Aorta (tissue), 5 donors: ENCODE measurements around the gene CAVIN1. TPM values are rescaled to one million over a fixed set of nuclear protein-coding genes. Genes with fewer than 3 reads are reported as not detected.
A peak's percentile ranks its signal among the peaks of the same experiment; 100 is the strongest.
"Not testable (repeated sequence)": the region's sequence is repeated elsewhere in the genome, so short reads cannot be mapped to it uniquely, and the experiment has no call there.

ENCODE experiments used
- ATAC-seq: fragments of 200-7000 bp; cut with Tn5 transposase; one replicate; pipeline ENCODE4 v1.9.1; 2022; ENCODE audit warnings: moderate library complexity; ENCODE audit not compliant: low FRiP score
- DNase-seq, 2 donors: peaks; one replicate each; pipeline ENCODE4 v3.0.0-alpha.2; 2020
- H3K27ac ChIP-seq, 2 donors: one replicate each; pipeline ENCODE4 v1.5.1; 2013; ENCODE audit warnings: low read length in 2 of 2, mild to moderate bottlenecking in 2 of 2, moderate library complexity in 2 of 2, control low read depth in 1 of 2, inconsistent platforms in 1 of 2, low read depth in 1 of 2
- H3K27me3 ChIP-seq, 2 donors: one replicate each; pipeline ENCODE4 v1.6.1; 2013; ENCODE audit warnings: control low read depth in 1 of 2, low read length in 1 of 2, mild to moderate bottlenecking in 1 of 2, moderate library complexity in 1 of 2; ENCODE audit not compliant: insufficient read depth in 2 of 2, control insufficient read depth in 1 of 2
- H3K36me3 ChIP-seq, 2 donors: one replicate each; pipeline ENCODE4 v1.6.1; 2013; ENCODE audit warnings: control low read depth in 1 of 2, low read length in 1 of 2, mild to moderate bottlenecking in 1 of 2; ENCODE audit not compliant: insufficient read depth in 2 of 2, control insufficient read depth in 1 of 2
- H3K4me1 ChIP-seq, 2 donors: one replicate each; pipeline ENCODE4 v1.6.1; 2013; ENCODE audit warnings: low read length in 2 of 2, control low read depth in 1 of 2, mild to moderate bottlenecking in 1 of 2, moderate library complexity in 1 of 2; ENCODE audit not compliant: insufficient read depth in 2 of 2, control insufficient read depth in 1 of 2
- H3K4me3 ChIP-seq, 2 donors: one replicate each; pipeline ENCODE4 v1.5.1; 2013; ENCODE audit warnings: low read length in 2 of 2, control low read depth in 1 of 2, mild to moderate bottlenecking in 1 of 2
- H3K9me3 ChIP-seq: one replicate; pipeline ENCODE4 v1.6.1; 2013; ENCODE audit warnings: mild to moderate bottlenecking, low read length; ENCODE audit not compliant: control insufficient read depth
- WGBS, 2 donors: extraction: QIAGEN DNeasy Blood & Tissue Kit; methylation state at CpG; one replicate each; pipeline ENCODE4 v1.1.7; 2013; 5-methylcytosine and 5-hydroxymethylcytosine counted together
- intact Hi-C, 2 donors: fragments of 100-400 bp; cut with DNase I; formaldehyde crosslinking; loops; one replicate each; pipeline versions ENCODE4 v1.14.2 to v1.15.0; 2022
- polyA plus RNA-seq, 2 donors: library from polyadenylated mRNA; stranded (reverse); fragments of 200-250 nt; gene quantifications; one replicate each; pipeline ENCODE4 v1.2.3, GENCODE V29; 2013
- total RNA-seq, 2 donors: library from RNA; stranded (reverse); fragmentation: NEBNext Ultra II Directional; extraction: Animal tissue kit (Norgen Biotek cat#: 25700); gene quantifications; one replicate each; pipeline ENCODE4 v1.2.1, GENCODE V29; 2021
- donor health status: healthy with polysubstance abuse.
- donor health status: Bipolar disorder and iron deficiency.
- donor health status: DM: no; HTN: no; CAD: no.
- donor health status: DM: no; HTN: no; CAD: no.
- donor health status: DM: yes; HTN: yes; CAD: no.

Gene CAVIN1
- total and polyA plus RNA-seq, 4 donors, result 350 to 643 (median 495) TPM

DNA sequence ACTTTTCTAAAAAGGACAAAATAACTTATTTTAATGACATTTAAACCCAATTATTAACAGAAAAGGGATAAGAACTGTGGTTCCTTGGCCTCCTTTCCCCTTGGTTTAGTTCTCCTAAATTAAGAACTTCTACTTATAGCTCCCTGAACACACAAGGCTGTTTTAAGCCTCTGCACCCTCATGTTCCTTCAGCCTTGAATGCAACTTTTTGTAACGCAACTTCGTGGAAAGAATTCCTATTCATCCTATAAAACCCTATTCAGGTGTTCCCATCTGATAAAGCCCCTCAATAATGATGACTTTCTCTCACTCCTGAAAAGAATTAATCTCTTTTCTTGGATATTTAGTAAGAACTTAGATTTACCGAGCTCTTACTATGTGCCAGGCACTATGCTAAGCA is 41.2 kb downstream of the CAVIN1 start:
- Histone ChIP-seq H3K36me3 (peaks cover 0 to 3% of the 10 kb centered on the region in 2 donors), H3K27me3 (no peaks in the 10 kb centered on the region), H3K4me1 (no peaks in the 10 kb centered on the region), H3K27ac (no peak overlapping the region), H3K4me3 (no peak overlapping the region), H3K9me3 (no peaks in the 10 kb centered on the region)
- ATAC-seq, result no peak
- 26 to 48% methylated on average over 3 of the region's 3 CpGs for WGBS, 2 donors
- intact Hi-C loops, result no loop called here
- no peak for DNase-seq

DNA sequence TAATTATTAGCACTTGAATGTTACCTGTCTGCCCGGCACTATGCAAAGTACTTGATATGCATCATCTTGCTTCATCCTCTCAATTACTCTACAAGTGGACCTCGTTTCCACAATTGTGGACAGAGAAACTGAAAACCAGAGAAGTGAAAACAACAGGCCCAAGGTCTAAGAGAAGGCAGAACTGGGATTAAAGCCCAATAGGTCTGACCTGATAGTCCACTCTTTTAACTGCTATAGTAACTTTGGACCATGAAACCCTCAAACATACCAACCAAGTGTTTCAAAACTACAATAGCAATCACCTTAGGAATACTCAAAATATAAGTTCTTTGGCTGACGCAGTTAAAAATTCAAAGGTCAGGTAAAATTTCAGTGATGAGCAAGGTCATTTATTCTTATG is 42.1 kb downstream of the CAVIN1 start:
- WGBS, 2 donors, result 84 to 85% methylated on average over 3 of the region's 3 CpGs
- no peak overlapping the region for H3K4me3 ChIP-seq
- H3K4me1 ChIP-seq, result no peaks in the 10 kb centered on the region
- ATAC-seq (no peak), DNase-seq (no peak)
- H3K36me3 ChIP-seq, result peaks cover 0 to 3% of the 10 kb centered on the region in 2 donors
- H3K27me3 ChIP-seq, result no peaks in the 10 kb centered on the region
- intact Hi-C loops, result no loop called here
- H3K9me3 ChIP-seq, result no peaks in the 10 kb centered on the region
- peak overlapping the region in 1 of 2 donors; percentile 19 for H3K27ac ChIP-seq

DNA sequence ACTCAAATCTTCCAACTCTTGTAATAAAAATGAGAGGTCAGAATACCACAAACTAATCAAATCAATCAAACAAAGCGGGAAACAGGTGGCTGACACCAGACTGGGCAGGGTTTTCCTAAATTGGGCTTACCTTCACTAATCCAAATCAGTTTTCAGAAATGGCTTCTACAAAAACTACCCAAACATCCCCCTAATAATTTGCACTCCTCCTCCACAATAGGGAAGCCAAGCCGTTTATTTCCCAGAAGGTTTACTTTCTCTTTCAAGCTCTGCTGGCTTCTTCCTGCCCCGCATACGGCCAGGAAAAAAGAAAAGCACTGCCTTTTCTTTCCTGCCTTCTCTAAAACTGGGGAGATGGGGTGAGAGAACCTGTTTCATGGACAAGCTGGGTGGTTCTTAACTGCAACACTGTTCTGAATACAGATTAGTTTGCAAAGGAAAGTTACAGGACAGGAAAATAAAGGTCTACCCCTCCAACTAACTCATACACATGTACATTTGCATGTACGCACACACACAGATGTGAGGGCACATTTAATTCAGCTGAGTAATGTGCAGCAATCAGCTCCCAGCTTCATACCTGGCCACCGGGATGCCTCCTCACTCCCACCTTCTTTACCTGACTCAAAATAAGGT is 44.0 kb downstream of the CAVIN1 start:
- Histone ChIP-seq H3K27ac (peak overlapping the region; percentile 46 to 49), H3K36me3 (peaks cover 0 to 3% of the 10 kb centered on the region in 2 donors), H3K4me3 (peak overlapping the region; percentile 8 to 15), H3K4me1 (no peaks in the 10 kb centered on the region), H3K9me3 (no peaks in the 10 kb centered on the region), H3K27me3 (no peaks in the 10 kb centered on the region)
- DNase-seq (no peak), ATAC-seq (peak; percentile 72)
- intact Hi-C loops, result no loop called here
- WGBS, 2 donors, result 3 to 6% methylated on average over 6 of the region's 6 CpGs

DNA sequence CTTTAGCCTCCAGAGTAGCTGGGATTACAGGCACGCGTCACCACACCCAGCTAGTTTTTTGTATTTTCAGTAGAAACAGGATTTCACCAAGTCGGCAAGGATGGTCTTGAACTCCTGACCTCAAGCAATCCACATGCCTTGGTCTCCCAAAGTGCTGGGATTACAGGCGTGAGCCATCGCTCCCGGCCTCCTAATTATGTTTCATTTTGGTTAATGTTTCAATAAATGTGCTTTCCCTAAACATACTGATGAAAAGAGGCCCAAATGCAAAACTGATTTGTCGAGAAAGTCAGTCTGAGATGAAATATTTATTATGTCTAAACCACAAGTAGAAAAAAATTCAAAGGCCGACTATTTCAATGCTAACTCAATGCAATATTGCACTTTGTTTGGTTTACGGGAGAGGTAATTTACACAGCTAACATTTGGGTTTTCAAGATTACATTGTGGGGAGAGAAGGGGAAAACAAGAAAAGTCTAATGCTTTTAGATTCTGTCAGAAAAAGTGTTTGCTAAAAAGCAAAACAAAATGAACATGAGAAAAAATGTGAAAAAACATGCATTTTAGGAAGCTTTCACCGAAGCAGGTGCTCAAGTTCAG is 44.6 kb downstream of the CAVIN1 start:
- 49% methylated on average over 10 of the region's 10 CpGs for WGBS, 2 donors
- no peak for ATAC-seq
- Histone ChIP-seq H3K36me3 (peaks cover 0 to 3% of the 10 kb centered on the region in 2 donors), H3K9me3 (no peaks in the 10 kb centered on the region), H3K27ac (no peak overlapping the region), H3K4me1 (peaks cover 0 to 2% of the 10 kb centered on the region in 2 donors), H3K27me3 (no peaks in the 10 kb centered on the region), H3K4me3 (peak overlapping the region in 1 of 2 donors; percentile 15)
- intact Hi-C loops, result no loop called here
- no peak for DNase-seq

DNA sequence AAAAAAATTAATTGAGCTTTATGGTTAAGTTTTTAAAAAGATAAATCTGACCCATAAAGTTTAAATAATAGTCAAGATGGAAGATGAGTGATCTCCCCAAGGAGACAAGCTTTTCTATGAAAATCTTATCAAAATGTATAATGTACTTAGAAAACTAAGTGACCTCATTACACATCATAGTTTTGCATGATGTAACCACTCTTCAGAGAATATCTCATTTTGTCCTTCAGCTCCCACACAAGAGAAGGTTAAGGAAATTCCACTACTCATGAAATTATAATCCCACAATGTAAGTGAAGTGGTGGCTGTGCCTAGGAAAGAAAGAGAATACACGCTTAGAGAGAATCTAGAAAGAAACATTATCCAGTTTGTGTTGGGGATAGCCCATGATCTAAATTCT is 49.2 kb downstream of the CAVIN1 start:
- Histone ChIP-seq H3K36me3 (no peaks in the 10 kb centered on the region), H3K9me3 (no peaks in the 10 kb centered on the region), H3K4me1 (peaks cover 0 to 2% of the 10 kb centered on the region in 2 donors), H3K4me3 (no peak overlapping the region), H3K27ac (no peak overlapping the region), H3K27me3 (no peaks in the 10 kb centered on the region)
- ATAC-seq (no peak), DNase-seq (no peak)
- 87 to 96% methylated on average over 1 of the region's 1 CpG for WGBS, 2 donors
- intact Hi-C loops, result no loop called here

DNA sequence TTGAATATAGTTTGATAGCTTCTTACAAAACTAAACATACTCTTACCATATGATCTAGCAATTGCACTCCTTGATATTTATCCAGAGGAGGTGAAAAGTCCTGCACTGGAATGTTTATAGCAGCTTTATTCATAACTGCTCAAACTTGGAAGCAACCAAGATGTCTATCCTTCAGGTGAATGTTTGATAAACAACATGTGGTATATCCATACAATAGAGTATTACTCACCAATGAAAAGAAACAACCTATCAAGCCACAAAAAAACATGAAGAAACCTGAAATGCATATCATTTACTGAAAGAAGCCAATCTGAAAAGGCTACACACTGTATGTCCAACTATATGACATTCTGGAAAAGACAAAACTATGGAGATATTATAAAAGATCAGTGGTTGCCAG is 50.9 kb downstream of the CAVIN1 start:
- H3K4me1 ChIP-seq, result peaks cover 2 to 4% of the 10 kb centered on the region in 2 donors
- no peak for ATAC-seq
- H3K9me3 ChIP-seq, result no peaks in the 10 kb centered on the region
- no peaks in the 10 kb centered on the region for H3K36me3 ChIP-seq
- intact Hi-C loops, result no loop called here
- no peak for DNase-seq
- no peak overlapping the region for H3K27ac ChIP-seq
- no peaks in the 10 kb centered on the region for H3K27me3 ChIP-seq
- no peak overlapping the region for H3K4me3 ChIP-seq

DNA sequence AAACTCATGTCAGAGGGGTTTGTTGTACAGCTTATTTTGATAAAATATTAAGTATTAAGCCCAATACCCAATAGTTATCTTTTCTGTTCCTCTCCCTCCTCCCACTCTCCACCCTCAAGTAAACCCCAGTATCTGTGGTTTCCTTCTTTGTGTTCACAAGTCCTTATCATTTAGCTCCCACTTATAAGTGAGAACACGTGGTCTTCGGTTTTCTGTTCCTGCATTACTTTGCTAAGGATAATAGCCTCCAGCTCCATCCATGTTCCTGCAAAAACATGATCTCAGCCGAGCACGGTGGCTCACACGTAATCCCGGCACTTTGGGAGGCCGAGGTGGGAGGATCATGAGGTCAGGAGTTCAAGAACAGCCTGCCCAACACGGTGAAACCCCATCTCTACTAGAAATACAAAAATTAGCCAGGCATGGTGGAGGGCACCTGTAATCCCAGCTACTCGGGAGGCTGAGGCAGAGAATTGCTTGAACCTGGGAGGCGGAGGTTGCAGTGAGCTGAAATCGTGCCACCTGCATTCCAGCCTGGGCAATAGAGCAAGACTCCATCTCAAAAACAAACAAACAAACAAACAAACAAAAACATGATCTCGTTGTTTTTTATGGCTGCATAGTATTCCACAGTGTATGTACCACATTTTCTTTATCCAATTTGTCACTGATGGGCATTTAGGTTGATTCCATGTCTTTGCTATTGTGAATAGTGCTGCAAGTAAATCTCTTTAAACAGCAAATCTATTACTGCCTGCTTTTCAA is 54.1 kb downstream of the CAVIN1 start:
- WGBS, 2 donors, result 84% methylated on average over 12 of the region's 12 CpGs
- not testable (repeated sequence) for H3K36me3 ChIP-seq

DNA sequence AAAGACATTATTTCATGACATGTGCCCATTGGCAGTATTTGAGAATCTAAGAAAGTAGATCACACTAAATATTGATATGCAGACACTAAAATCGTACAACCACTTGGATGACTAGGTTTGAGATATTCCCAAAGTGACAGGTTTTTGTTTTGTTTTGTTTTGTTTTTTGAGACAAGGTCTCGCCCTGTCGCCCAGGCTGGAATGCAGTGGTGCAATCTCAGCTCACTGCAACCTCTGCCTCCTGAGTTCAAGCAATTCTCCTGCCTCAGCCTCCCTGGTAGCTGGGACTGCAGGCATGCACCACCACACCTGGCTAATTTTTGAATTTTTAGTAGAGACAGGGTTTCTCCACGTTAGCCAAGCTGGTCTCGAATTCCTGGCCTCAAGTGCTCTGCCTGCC is 54.7 kb downstream of the CAVIN1 start:
- DNase-seq, H3K27me3 ChIP-seq, ATAC-seq, intact Hi-C loops, H3K36me3 ChIP-seq, H3K4me3 ChIP-seq, H3K4me1 ChIP-seq, H3K9me3 ChIP-seq, H3K27ac ChIP-seq: not testable (repeated sequence)
- 76 to 81% methylated on average over 5 of the region's 5 CpGs for WGBS, 2 donors

More for the DNA sequence above, 54.1 kb downstream of the CAVIN1 start:
- H3K9me3 ChIP-seq, intact Hi-C loops, ATAC-seq, DNase-seq, H3K27me3 ChIP-seq, H3K4me1 ChIP-seq, H3K4me3 ChIP-seq, H3K27ac ChIP-seq: not testable (repeated sequence)
